MM.1S (cell line): ENCODE data around the gene TSHR.

Source experiments
- DNase-seq: peaks from one replicate; pipeline ENCODE4 v3.0.0-alpha.2; 2015
- H2AFZ ChIP-seq: fragments of 300-600 bp; sonication (generic); 2 replicates; pipeline ENCODE4 v1.6.0; 2016; ENCODE audit warnings: antibody characterized with exemption, low read length
- H3F3A ChIP-seq: fragments of 300-600 bp; sonication (generic); 2 replicates; pipeline ENCODE4 v1.6.1; 2016; ENCODE audit warnings: mild to moderate bottlenecking, antibody characterized with exemption, low read length, moderate library complexity, mixed read lengths; ENCODE audit not compliant: insufficient read depth
- H3K27ac ChIP-seq: fragments of 300-600 bp; sonication (generic); 2 replicates; pipeline ENCODE4 v1.5.1; 2016; ENCODE audit warnings: mild to moderate bottlenecking, low read length
- H3K27me3 ChIP-seq: fragments of 300-600 bp; sonication (generic); replicated peaks from 2 replicates; pipeline ENCODE4 v1.6.0; 2016; ENCODE audit warnings: low read length; ENCODE audit not compliant: insufficient read depth
- H3K36me3 ChIP-seq: fragments of 300-600 bp; sonication (generic); replicated peaks from 2 replicates; pipeline ENCODE4 v1.6.1; 2016; ENCODE audit warnings: mild to moderate bottlenecking, low read length, mixed read lengths; ENCODE audit not compliant: insufficient read depth
- H3K4me1 ChIP-seq: fragments of 300-600 bp; sonication (generic); 2 replicates; pipeline ENCODE4 v1.6.1; 2016; ENCODE audit warnings: low read length, mixed read lengths
- H3K4me2 ChIP-seq: fragments of 300-600 bp; sonication (generic); 2 replicates; pipeline ENCODE4 v1.6.0; 2016; ENCODE audit warnings: low read depth, low read length
- H3K4me3 ChIP-seq: fragments of 300-600 bp; sonication (generic); 2 replicates; pipeline ENCODE4 v1.5.1; 2016; ENCODE audit warnings: low read length, mixed read lengths
- H3K79me2 ChIP-seq: fragments of 300-600 bp; sonication (generic); 2 replicates; pipeline ENCODE4 v1.6.1; 2016; ENCODE audit warnings: mixed run types, low read length, mixed read lengths
- H3K9ac ChIP-seq: fragments of 300-600 bp; sonication (generic); 2 replicates; pipeline ENCODE4 v1.6.1; 2016; ENCODE audit warnings: low read length, mixed read lengths
- H3K9me2 ChIP-seq: fragments of 300-600 bp; sonication (generic); replicated peaks from 2 replicates; pipeline ENCODE4 v1.6.1; 2016; ENCODE audit warnings: mild to moderate bottlenecking, low read length, mixed read lengths; ENCODE audit not compliant: insufficient read depth
- H3K9me3 ChIP-seq: fragments of 300-600 bp; sonication (generic); replicated peaks from 2 replicates; pipeline ENCODE4 v1.6.1; 2016; ENCODE audit warnings: mild to moderate bottlenecking, low read length, mixed read lengths; ENCODE audit not compliant: insufficient read depth
- H4K20me1 ChIP-seq: fragments of 300-600 bp; sonication (generic); 2 replicates; pipeline ENCODE4 v1.6.1; 2016; ENCODE audit warnings: mild to moderate bottlenecking, low read length, moderate library complexity, mixed read lengths; ENCODE audit not compliant: insufficient read depth
- CTCF ChIP-seq: fragments of 300-600 bp; sonication (generic); IDR thresholded peaks from 2 replicates; pipeline ENCODE4 v1.5.1; 2016; ENCODE audit warnings: antibody characterized with exemption, low read length, mixed read lengths
- EZH2 ChIP-seq: fragments of 300-600 bp; sonication (generic); optimal IDR thresholded peaks from 2 replicates; pipeline ENCODE3; 2017; ENCODE audit warnings: low read depth, mild to moderate bottlenecking, antibody characterized with exemption, low read length, mixed read lengths
- EZH2phosphoT487 ChIP-seq: fragments of 300-600 bp; sonication (generic); IDR thresholded peaks from 2 replicates; pipeline ENCODE4 v1.6.1; 2018; ENCODE audit warnings: antibody characterized with exemption, low read length

The TSHR gene

DNA sequence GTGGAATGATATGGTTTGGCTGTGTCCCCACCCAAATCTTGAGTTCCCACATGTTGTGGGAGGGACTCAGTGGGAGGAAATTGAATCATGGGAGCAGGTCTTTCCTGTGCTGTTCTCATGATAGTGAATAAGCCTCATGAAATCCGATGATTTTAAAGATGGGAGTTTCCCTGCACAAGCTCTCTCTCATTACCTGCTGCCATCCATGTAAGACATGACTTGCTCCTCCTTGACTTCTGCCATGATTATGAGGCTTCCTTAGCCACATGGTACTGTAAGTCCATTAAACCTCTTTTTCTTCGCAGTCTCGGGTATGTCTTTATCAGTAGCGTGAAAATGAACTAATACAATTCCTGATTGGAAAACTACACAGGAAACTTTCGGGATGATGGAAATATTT, 100.5 kb downstream of the TSHR start:
- no peaks in the 10 kb centered on the region for H3F3A ChIP-seq
- H3K36me3 ChIP-seq: no peaks in the 10 kb centered on the region
- no peaks in the 10 kb centered on the region for H3K9me2 ChIP-seq
- TF ChIP-seq EZH2phosphoT487 (no peak), EZH2 (no peak), CTCF (no peak)
- no peak overlapping the region for H3K27ac ChIP-seq
- no peaks in the 10 kb centered on the region for H3K4me1 ChIP-seq
- no peak overlapping the region for H3K4me2 ChIP-seq
- no peak overlapping the region for H3K4me3 ChIP-seq
- H3K9me3 ChIP-seq: no peaks in the 10 kb centered on the region
- H3K9ac ChIP-seq: no peak overlapping the region
- DNase-seq: no peak
- H4K20me1 ChIP-seq: no peaks in the 10 kb centered on the region
- no peak overlapping the region for H2AFZ ChIP-seq
- H3K27me3 ChIP-seq: no peaks in the 10 kb centered on the region
- no peaks in the 10 kb centered on the region for H3K79me2 ChIP-seq

GRCh38 chr14:81062380-81062779, 107.0 kb downstream of the TSHR start:
- Histone ChIP-seq H3K36me3 (no peaks in the 10 kb centered on the region), H2AFZ (no peak overlapping the region), H3K9me2 (no peaks in the 10 kb centered on the region)

DNA sequence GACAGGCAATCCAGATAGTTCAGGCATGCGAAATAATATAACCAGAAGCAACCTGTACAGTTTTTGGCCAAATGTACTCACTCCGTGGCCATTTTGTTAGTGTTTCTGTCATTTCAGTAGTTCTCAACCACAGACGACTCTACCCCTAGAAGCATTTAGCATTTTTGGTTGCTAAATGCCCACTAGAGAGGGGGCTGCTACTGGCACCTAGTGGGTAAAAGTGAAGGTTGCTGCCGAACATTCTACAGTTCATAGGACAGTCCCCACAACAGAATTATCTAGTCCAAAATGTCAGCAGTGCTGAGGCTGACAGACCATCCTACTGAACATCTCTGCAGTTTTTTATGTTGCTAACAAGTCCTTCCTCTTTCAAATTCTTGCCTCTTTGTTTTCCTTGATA, 107.4 kb downstream of the TSHR start:
- no peaks in the 10 kb centered on the region for H3K4me1 ChIP-seq
- peak; percentile 41 for DNase-seq
- no peaks in the 10 kb centered on the region for H4K20me1 ChIP-seq
- no peak overlapping the region for H3K9ac ChIP-seq
- no peaks in the 10 kb centered on the region for H3K27me3 ChIP-seq
- H3K79me2 ChIP-seq: no peaks in the 10 kb centered on the region
- H3K27ac ChIP-seq: no peak overlapping the region
- TF ChIP-seq CTCF: peak; percentile 31
- TF ChIP-seq EZH2: no peak
- TF ChIP-seq EZH2phosphoT487: no peak
- H3K4me3 ChIP-seq: no peak overlapping the region
- no peaks in the 10 kb centered on the region for H3K9me2 ChIP-seq
- no peak overlapping the region for H3K4me2 ChIP-seq
- H3K9me3 ChIP-seq: no peaks in the 10 kb centered on the region
- H3F3A ChIP-seq: no peaks in the 10 kb centered on the region
- no peaks in the 10 kb centered on the region for H3K36me3 ChIP-seq
- no peak overlapping the region for H2AFZ ChIP-seq

More at GRCh38 chr14:81062380-81062779, 107.0 kb downstream of the TSHR start:
- no peak overlapping the region for H3K9ac ChIP-seq
- no peaks in the 10 kb centered on the region for H3K27me3 ChIP-seq
- no peak overlapping the region for H3K27ac ChIP-seq
- H3K4me2 ChIP-seq: no peak overlapping the region
- H4K20me1 ChIP-seq: no peaks in the 10 kb centered on the region
- no peaks in the 10 kb centered on the region for H3F3A ChIP-seq
- no peaks in the 10 kb centered on the region for H3K4me1 ChIP-seq
- DNase-seq: no peak
- H3K4me3 ChIP-seq: no peak overlapping the region
- H3K79me2 ChIP-seq: no peaks in the 10 kb centered on the region
- TF ChIP-seq CTCF: no peak
- TF ChIP-seq EZH2: no peak
- no peak for TF ChIP-seq EZH2phosphoT487
- H3K9me3 ChIP-seq: no peaks in the 10 kb centered on the region

- no peak overlapping the region for H3K27ac ChIP-seq
- H2AFZ ChIP-seq: no peak overlapping the region
- no peak overlapping the region for H3K9ac ChIP-seq
- H3K27me3 ChIP-seq: no peaks in the 10 kb centered on the region
- DNase-seq: no peak
- no peaks in the 10 kb centered on the region for H3F3A ChIP-seq
- no peaks in the 10 kb centered on the region for H3K4me1 ChIP-seq
- H3K9me3 ChIP-seq: no peaks in the 10 kb centered on the region
- no peaks in the 10 kb centered on the region for H4K20me1 ChIP-seq
- no peaks in the 10 kb centered on the region for H3K9me2 ChIP-seq
- no peak overlapping the region for H3K4me3 ChIP-seq
- H3K4me2 ChIP-seq: no peak overlapping the region
- TF ChIP-seq EZH2 (no peak), CTCF (no peak), EZH2phosphoT487 (no peak)
- no peaks in the 10 kb centered on the region for H3K36me3 ChIP-seq
- H3K79me2 ChIP-seq: no peaks in the 10 kb centered on the region
Measured at GRCh38 chr14:81066672-81067071, 111.3 kb downstream of the TSHR start.
